HG03571 (cell line): ENCODE results near the gene RETSAT.
"Not testable (repeated sequence)": the region's sequence is repeated elsewhere in the genome, so short reads cannot be mapped to it uniquely, and the experiment has no call there.

Source experiments
- ATAC-seq: cut with Tn5 transposase; IDR thresholded peaks from one replicate; pipeline ENCODE4 v1.9.1; 2021; ENCODE audit not compliant: unreplicated experiment

RETSAT gene

DNA sequence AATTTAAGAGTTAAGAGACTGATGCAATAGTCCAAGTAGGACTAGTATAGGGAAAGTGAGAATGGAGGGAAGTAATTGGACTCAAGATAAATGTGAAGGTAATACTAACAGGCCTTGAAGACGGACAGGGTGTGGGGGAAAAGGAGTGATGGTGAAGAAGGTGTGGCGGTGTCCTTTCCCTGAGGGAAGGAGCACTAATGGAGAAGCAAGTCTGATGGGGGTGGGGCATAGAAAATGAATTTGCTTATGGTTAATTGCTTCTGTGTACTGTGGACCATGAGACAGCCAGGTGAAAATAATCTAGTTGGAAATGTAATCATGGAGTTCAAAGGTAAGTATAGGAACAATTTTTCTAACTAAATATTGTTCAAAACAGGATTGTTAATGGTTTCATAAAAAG is 19.4 kb downstream of the RETSAT start:
- no peak for ATAC-seq

DNA sequence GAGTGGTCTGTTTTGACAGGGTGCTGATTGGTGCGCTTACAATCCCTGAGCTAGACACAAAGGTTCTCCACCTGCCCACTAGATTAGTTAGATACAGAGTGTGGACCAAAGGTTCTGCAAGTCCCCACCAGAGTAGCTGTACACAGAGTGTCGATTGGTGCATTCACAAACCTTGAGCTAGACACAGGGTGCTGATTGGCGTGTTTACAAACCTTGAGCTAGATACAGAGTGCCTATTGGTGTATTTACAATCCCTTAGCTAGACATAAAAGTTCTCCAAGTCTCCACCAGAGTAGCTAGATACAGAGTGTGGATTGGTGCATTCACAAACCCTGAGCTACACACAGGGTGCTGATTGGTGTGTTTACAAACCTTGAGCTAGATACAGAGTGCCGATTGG is 20.5 kb downstream of the RETSAT start:
- ATAC-seq, result not testable (repeated sequence)

DNA sequence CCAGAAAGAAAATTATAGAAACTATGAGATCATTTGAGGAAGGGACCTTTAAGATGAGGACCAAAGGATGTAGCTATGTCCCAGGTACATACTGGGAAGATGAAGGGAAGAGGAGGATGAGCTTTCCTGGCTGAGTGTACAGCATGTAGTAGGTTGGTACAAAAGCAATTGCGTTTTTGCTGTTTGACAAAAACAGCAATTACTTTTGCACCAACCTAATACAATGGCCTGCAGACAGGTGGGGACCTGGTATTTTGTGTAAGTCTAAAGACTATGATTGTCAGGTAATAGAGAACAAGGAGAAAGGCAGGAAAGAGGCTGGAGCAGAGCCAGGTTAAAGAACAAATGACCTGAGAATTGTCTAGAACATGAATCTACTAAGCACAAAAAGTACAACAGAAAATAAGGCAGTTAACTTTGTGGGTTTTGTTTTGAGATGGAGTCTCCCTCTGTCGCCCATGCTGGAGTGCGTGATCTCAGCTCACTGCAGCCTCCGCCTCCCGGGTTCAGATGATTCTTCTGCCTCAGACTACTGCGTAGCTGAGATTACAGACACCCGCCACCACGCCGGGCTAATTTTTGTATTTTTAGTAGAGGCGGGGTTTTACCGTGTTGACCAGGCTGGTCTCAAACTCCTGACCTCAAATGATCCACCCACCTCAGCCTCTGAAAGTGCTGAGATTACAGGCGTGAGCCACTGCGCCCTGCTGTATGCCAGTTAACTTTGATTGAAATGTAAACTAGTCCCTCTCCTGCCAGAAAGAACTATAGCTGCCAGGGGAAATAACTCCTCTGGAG is 23.3 kb downstream of the RETSAT start:
- no peak for ATAC-seq

DNA sequence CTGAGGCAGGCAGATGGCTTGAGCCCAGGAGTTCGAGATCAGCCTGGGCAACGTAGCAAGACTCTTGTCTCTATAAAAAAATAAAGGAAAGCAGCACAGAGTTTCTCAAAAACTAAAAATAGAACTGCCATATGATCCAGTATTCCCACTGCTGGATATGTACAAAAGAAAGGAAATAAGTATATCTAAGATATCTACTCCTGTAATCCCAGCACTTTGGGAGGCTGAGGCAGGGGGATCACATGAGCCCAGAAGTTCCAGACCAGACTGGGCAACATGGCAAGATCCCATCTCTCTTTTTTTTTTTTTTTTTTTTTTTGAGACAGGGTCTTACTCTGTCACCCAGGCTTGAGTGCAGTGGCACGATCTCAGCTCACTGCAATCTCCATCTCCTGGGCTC is 24.6 kb downstream of the RETSAT start:
- not testable (repeated sequence) for ATAC-seq

DNA sequence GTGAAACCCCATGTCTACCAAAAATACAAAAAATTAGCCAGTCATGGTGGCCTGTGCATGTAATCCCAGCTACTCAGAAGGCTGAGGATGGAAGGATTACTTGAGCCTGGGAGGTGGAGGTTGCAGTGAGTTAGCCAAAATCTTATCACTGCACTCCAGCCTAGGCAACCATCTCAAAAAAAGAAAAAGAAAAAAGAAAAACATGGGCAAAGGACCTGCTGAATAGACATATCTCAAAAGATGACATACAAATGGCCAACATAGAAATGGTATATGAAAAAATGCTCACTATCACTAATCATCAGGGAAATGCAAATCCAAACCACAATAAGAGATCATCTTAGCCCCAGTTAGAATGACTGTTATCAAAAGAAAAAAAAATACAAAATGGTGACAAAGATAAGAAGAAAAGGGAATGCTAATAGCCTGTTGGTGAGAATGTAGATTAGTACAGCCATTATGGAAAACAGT is 25.1 kb downstream of the RETSAT start:
- ATAC-seq, result no peak

DNA sequence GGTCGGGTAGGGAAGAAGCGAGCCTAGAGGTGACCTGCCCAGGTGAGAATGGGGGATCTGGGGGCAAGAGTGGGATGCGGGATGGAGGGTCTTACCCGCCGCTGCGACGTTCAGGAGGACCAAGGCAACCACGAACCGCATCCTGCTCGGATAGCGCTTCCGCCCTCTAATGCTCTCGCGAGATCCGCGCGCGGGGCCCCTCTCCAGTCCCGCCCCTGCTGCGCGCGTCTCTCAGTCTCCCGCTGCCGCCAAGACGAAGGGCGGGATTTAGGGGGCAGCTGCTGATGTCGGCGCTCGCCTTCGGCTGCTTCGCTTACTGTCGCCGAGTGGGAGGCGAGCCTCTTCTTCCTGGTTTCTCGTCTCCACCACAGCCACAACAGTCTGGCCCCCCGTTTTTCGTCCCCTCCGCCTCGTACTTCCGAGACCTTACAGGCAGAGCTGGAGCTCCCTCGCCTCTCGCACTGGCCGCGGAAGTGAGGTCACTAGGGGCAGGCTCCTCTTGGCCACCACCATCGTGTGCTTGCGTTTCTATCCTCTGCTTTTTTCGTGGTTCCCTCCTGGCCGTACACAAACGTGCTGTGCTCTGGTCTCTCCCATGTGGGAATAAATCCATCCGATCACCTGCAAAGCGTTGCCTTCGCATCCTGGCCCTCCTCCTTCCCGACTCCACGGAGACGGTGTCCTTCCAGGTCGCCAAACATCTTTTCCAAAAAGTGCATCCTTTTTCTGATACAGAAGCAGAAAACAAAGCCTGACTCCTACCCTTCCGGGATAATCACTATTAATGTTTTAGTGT is 26.3 kb downstream of the RETSAT start, which contains the start of gene TGOLN2:
TSS of gene TGOLN2 (minus strand) at position 168 of the 796 bp plus-strand sequence. CDS start at position 141, 27 bp downstream.
- peak; percentile 91 for ATAC-seq

DNA sequence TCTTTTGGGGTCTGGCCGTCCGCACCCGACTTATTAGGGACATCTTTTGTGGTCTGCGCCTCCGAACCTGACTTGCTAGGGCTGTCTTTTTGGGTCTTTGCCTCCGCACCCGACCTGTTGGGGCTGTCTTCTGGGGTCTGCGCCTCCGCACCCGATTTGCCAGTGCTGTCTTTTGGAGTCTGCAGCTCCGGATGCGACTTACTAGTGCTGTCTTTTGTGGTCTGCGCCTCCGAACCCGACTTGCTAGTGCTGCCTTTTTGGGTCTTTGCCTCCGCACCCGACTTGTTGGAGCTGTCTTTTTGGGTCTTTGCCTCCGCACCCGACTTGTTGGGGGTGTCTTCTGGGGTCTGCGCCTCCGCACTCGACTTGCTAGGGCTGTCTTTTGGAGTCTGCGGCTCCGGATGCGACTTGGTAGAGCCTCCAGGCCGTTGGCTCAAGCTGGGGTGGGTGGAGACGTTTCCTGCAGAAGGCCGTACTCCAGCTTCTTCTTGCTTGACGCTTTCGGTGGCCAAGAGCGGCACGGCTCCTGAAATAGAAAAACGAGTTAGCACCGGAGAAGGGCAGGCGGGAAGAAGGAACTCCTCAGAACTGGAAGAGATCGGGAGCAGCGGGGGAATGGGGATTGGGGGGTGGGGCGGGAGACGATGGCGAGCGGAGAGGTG is 27.0 kb downstream of the RETSAT start:
- no peak for ATAC-seq

DNA sequence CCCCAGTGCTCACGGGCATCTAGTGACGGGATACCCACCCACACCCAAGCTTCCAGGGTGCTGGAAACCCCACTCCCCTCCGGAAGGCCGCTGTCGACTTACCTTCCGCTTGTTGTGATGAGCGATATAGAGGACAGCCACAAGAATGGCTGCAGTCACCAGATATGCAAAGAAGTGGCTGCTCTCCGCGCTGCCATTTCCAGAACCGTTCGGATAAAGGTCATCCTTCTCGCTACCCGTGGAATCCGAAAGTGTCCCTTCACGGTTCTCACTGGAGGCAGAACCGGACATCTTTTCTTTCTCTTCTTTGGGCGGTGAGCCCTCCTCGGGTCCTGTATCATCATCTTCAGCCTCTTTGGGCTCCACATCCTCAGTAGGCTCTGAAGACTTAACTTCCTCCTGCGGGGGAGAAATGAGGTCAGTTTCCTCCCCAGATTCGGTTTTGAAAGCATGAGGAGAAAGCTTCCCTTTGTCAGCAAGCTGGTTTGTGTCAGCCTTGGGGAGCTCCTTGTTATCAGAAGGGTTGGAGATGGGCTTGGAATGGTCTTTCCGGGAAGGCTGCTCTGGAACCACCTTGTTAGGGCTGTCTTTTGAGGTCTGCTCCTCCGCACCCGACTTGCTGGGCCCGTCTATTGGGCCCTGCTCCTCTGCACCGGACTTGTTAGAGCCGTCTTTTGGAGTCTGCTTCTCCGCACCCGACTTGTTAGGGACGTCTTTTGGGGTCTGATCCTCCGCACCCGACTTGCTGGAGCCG is 27.7 kb downstream of the RETSAT start:
- peak; percentile 37 for ATAC-seq

DNA sequence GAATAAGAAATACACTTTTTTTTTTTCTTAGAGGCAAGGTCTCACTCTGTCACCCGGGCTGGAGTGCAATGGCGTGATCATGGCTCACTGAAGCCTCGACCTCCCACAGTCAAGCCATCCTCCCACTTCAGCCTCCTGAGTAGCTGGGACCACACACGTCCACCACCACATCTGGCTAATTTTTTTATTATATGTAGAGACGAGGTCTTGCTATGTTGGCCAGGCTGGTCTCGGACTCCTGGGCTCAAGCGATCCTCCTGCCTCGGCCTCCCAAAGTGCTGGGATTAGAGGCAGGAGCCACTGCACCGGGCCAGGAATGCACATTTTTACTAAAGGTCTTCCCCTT is 28.9 kb downstream of the RETSAT start:
- no peak for ATAC-seq

DNA sequence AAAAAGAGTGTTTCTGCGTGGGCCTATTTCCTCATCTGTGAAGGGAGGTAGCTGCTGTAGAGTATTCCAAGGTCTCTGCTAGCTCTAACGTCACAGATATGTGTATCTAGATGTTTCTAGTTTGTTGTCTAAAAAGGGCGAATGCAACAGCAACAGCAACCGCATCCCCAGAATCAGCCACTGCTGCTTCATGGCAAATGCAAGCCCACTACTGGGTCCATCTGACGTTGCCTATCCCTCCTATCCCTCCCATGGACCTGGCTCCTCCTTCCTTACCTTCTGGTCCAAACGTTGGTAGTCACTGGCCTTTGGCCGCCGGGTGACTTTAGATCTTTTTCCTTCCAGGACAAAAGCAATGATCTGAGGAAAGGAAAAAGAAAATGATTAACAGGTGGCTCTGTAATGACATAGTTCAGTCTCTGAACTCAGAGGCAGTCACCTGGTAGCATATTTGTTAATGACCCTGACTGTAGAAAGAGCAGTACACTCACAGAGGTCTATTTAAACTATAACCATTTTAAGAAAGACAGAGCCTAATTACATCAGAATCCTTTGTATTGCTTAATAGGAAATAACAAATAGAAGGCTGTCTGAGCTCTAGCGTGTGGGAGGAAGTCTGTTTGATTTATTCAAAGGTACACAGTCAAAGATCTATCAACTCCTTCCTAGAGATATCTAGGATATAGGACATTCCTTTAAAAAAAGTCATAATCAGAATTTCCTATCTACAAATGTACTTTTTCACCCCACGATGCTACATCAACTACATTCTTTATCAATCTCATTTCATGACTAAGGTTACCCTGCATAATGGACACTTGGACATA is 29.5 kb downstream of the RETSAT start:
- ATAC-seq, result no peak

DNA sequence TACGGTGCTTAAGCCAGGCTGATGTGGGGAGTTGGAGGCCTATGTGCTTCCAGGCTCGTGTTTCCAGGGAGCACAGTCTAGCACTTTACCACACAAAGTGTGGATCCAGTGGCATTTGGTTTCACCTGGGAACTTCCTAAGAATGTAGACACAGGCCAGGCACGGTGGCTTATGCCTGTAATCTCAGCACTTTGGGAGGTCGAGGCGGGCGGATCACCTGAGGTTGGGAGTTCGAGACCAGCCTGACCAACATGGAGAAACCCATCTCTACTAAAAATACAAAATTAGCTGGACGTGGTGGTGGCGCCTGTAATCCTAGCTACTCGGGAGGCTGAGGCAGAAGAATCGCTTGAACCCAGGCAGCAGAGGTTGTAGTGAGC is 30.4 kb downstream of the RETSAT start:
- ATAC-seq, result not testable (repeated sequence)

DNA sequence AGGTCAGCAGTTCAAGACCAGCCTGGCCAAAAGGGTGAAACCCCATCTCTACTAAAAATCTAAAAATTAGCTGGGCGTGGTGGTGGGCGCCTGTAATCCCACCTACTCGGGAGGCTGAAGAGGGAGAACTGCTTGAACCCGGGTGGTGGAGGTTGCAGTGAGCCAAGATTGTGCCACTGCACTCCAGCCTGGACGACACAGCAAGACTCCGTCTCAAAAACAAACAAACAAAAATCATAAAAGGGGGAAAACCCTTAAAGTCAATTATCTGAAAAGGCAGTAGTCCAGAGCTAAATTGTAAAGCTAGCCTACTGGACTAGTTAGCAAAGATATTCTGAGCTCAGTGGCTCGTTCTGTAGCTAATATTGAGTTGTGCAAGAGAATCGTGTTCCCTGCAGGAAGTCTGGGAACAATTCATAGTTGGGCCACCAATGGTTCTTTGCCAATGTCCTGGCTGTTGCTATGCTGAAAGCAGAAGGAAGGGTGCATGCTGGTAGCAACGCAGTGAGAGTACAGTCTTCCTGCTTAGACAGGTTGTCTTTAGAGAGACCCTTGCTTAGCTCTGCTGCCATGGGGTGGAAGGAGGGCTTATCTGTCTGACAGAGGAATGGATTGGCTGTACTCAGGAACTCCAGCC is 30.9 kb downstream of the RETSAT start:
- ATAC-seq, result no peak

DNA sequence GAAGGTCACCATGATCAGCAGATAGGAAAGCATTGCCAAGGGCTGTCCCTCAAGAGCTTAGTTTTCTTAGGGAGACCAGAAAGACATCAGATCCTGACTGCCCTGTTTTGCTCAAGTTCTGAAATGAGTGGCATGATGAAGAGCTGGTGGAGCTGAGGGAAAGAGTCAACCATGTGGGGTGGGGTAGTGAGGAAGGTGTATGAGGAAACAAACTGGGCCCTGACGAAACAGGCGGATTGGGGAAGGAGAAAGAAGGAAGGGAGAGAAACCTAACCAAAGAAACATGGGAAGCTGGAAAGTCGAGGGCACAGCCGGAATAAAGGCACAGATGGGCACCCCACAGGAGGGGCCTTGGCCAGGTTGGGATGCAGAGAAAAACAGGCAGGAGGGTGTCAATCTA is 34.5 kb downstream of the RETSAT start:
- no peak for ATAC-seq

DNA sequence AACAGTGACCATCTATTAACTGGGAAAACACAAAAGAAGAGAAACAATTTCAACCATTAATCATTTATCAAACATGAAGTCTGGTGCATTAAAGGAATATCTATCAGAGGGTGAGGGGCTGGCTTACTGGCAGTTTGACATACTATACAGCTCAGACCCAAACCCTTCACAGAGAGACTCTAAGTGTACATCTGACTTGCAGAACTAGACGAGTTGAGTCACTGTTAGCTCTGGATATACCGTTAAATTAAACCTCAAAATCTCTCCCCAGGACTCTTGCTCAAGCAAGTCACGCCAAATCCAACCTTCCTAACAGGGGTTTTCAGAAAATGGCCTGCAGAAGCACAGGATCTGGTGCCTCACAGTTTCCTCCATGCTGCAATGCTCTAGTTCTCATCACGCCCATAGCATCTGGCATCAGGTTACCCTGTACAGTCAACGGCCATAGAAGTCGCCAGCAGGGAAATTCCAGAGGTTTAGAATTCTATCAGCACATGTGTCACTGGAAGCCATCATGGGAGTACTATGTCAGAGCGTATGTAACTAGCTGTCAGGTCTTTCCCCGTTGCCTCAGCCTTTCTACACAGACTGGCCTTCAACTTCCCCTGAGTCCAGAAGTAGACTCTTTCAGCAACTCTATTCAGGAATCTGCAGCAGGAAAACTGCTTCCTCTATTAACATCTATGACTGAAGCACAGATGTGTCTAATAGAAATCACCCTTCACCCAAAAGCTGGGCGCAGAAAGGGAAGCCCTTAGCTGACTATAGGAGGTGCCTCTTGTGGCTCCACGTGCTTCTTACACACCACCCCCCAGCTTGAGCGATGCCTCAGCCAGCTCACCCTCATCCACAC is 35.9 kb downstream of the RETSAT start:
- ATAC-seq, result no peak

DNA sequence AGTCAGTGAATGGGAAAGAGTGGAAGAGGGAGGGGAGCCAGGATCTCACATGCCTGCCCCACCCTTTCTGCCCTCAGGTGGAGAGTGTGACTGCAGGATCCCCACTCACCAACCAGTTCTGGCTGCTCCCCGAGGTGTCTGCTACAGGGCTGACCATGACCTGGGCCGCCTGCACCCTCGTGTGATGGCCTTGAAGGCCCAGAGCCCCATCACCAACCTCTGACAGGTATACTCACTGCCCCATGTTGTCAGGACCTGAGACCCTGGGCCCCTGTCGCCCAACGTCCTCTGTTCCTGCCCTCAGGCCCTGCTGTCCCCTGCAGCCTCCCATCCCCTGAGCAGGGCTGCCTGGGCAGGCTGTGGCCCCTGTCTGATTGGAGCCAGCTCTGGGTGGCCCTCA is 38.4 kb downstream of the RETSAT start:
- ATAC-seq, result not testable (repeated sequence)

DNA sequence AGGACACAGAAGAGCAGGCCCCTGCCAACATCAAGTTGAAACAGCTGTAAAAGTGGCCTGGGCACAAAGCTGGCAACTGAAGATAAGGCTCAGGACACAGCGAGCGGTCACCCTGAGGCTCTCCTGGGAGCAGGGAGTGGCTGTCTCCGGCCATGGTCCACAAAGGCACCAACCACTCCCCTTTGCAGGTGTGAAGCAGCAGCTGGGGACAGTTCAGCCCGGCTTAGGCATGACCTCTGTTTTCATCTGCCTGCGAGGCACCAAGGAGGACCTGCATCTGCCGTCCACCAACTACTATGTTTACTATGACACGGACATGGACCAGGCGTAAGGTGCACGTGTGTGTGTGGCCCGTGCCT is 39.5 kb downstream of the RETSAT start:
- ATAC-seq, result no peak

DNA sequence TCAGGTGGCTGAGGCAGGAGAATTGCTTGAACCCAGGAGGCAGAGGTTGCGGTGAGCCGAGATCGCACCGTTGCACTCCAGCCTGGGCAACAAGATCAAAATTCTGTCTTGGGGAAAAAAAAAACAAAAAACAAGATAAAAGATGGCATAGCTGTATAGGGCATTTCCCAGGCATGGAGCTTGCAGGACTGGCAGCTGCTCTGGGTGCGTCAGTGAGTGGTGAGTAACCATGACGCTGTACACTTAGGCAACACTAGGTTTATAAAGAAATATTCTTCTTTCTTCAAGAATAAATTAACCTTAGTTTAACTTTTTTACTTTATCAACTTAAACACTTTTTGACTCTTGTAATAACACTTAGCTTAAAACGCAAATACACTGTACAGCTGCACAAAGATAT is 41.9 kb downstream of the RETSAT start:
- no peak for ATAC-seq

DNA sequence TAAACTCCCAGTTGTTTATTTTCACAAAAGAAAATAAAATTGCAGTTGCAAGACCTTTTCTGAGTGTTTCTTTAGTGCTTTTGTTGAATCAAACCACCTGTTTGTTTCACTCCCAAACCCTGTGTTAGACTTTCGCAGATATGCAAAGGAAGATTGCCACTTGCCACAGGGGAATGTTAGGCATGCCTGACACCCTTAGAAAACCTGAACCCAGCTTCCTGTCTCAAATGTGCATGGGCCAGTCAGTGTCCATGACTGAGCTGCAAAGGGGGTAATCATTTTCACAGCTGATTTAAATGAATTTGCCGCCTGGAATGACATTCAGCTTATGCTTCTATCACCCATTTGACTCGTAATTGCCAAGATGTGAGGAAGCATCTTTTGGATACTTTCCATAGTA is 44.0 kb downstream of the RETSAT start:
- ATAC-seq, result no peak
